Measurements from ENCODE around the gene CDH26. TPM values are rescaled to one million over a fixed set of nuclear protein-coding genes. Genes with fewer than 3 reads are reported as not detected.
"Not testable (repeated sequence)": the region's sequence is repeated elsewhere in the genome, so short reads cannot be mapped to it uniquely, and the experiment has no call there.

CDH26 gene
- total RNA-seq, 1 donor from 2014 or later, result 0.50 TPM

DNA sequence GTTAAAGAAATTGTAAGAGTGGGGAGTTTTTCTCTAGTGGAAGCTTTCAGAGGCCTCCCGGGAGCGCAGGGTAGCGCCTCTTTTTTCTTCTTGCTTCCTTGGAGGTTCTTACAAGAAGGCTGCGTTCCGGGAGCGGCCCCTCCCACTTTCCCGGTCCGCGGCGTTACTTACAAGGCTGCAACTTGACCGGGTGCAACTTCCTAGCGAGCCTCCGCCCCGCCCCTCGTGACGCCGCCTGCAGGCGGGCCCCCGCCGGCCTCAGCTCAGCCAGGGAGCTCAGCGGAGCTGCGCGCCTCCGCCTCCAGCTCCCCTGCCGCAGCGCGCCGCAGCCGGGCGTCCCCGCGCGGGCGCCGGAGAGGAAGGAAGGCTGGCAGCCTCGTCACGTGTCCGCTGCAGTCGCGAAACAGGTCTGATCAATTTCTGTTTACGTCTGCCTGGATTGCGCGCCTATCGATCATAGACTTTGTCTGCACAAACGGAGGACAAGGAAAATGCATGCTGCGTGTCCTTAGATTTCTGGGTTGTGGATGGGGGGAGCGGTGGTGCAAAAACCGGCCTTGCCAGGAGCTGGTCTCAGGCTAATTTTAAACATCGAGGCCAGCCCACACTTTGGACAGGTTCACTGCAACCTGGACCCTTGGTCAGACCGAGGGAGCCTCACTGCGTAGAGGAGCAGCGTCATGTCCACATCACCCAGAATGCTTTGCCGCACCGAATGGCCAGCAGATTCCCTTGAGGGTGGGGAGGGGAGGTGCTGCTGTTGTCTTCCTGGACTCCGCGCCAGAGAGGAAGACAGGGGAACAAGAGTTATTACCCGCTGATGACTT, 17.9 kb upstream of the CDH26 start, which contains the start of the genes FAM217B and PPP1R3D:
Gene FAM217B, plus strand, starts transcription at position 261 of the 827 bp plus-strand sequence. CDS start 3,555 bp downstream, outside the sequence.
Gene PPP1R3D, minus strand, starts transcription at position 177 of the 827 bp plus-strand sequence. CDS start 374 bp downstream, outside the sequence.
- intact Hi-C loops (cut with micrococcal nuclease), result loop anchor here (1.0 to 10.0 kb wide), 2 partner anchors 8 to 194 kb away; no protein-coding TSS in a partner anchor

DNA sequence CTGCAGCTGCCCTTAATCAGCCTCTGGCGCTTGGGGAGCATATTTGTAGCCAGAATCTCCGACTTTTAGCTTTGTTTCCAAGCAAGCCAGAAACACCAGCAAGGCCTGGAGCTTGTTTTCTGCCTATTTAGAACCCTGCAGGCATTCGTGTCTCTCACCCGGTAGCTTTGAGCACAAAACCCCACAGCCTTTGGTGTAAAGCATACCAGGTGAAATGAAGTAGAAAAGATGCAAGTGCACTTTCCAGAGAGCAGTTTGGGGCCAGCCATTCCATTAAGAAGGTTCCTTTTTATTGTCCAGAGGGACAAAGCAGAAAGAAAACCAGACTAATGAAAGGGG, 17.3 kb upstream of the CDH26 start:
- intact Hi-C loops (cut with micrococcal nuclease), result loop anchor here (1.0 to 10.0 kb wide), 2 partner anchors 7 to 194 kb away; no protein-coding TSS in a partner anchor

DNA sequence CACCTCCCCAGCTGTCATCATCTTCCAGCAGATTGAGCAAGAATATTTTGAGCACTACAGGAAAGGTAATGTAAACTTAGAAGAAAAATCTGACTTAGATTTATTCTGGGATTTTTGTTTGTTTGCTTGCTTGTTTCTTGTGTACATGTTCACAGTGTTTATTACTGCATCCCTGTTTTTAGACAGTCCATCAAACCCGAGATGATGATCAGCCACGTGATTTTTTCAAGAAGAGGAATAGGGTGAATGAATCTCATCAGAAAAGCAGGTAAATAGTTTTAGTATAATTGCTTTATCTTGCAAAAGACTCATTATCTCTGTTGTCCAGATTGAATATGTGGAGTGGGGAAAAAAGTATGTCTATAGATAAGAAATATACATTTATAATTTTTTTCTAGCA, 16.0 kb upstream of the CDH26 start:
- intact Hi-C loops (cut with micrococcal nuclease), result loop anchor here (10.0 kb wide), 1 partner anchor 193 kb away; no protein-coding TSS in a partner anchor

DNA sequence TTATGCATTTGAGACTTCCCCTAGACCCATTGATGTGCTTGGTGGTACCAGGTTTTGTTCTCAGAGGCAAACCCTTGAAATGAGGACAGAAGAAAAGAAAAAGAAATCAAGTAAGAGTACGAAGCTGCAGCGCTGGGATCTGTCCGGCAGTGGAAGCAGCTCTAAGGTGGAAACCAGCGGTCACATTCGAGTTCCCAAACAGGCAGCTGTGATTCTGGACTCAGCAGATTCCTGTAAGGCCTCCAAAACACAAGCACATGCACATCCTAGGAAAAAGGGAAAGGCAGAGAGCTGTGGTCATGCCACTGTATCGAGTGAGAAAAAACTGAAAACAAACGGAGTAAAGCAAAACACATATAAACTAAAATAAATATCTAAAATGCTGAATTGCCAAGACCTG, 13.5 kb upstream of the CDH26 start:
- intact Hi-C loops (cut with micrococcal nuclease), result loop anchor here (5.0 to 10.0 kb wide), 2 partner anchors 190 to 318 kb away; no protein-coding TSS in a partner anchor

DNA sequence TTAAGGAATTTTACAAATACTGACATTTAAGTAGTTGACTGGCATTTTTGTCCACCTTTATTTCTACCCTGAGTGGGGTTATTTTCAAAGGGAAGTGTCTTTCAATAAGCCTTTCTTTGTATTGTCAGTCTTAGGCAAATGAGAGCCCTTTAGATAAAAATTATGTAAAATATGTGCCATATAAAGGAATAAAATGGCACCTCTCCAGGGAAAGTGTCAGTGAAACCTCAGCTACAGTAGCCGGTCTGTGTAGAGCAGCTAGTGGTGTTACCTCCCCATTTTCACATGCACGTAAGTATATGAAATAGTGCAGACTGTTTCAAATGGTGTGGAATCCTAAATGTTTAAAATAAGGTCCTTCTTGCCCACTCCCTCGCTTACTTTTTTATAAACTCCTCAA, 13.0 kb upstream of the CDH26 start:
- intact Hi-C loops (cut with micrococcal nuclease), result loop anchor here (5.0 to 10.0 kb wide), 2 partner anchors 190 to 317 kb away; no protein-coding TSS in a partner anchor

DNA sequence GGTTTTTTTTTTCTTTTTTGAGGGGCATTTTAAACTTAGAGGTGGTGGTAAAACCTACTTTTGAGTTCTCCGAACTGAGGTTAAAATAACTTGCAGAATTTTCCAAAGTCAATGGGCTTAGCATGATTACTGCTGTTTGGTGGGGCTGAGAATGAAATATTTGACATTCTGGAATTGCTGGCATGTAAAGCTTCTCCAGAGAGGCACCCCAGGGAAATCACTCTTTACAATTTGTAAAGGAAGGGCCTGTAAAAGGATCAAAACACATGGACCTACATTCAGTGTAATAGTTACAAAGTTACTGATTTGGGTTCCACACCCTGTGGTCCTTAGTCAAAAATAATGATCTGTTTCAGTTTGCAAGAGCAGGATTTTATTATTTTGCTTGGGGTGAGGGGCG, 12.5 kb upstream of the CDH26 start:
- intact Hi-C loops (cut with micrococcal nuclease), result loop anchor here (5.0 to 10.0 kb wide), 2 partner anchors 189 to 317 kb away; no protein-coding TSS in a partner anchor

DNA sequence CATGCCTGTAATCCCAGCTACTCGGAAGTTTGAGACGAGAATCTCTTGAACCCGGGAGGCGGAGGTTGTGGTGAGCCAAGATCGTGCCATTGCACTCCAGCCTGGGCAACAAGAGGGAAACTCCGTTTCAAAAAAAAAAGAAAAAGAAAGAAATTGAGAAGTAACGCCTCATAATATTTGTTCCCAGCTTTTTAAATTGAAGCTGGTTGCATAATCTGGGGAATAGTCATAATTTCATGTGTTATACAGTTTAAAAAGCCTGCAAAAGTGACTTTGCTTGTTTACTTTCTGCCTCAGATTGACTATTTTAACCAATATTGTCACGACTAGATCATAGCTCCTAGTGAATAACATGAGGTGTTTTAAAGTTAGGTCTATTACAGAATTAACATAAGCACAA, 10.8 kb upstream of the CDH26 start:
- intact Hi-C loops (cut with micrococcal nuclease), result loop anchor here (5.0 to 10.0 kb wide), 2 partner anchors 187 to 315 kb away; no protein-coding TSS in a partner anchor

DNA sequence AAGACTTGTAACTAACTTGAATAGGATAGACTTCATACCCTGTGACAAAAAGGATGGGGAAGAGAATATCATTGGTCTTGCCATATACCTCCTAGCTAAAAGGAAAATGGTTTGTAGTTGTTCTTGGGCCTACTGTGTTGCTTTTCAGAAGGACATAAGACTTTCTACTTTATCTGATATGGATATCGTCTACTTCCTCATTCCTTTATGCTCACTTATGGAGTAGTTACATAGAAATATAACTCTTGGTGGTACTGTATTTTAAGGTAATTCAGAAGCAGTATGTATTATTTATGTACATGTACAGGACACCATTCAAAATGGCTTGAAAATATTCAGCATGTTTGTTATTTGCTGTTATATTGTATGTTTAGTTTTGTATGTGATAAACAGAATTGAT, 10.0 kb upstream of the CDH26 start:
- intact Hi-C loops (cut with micrococcal nuclease), result loop anchor here (1.0 to 10.0 kb wide), 3 partner anchors 8 to 314 kb away; partner anchors contain the start of genes FAM217B and PPP1R3D

DNA sequence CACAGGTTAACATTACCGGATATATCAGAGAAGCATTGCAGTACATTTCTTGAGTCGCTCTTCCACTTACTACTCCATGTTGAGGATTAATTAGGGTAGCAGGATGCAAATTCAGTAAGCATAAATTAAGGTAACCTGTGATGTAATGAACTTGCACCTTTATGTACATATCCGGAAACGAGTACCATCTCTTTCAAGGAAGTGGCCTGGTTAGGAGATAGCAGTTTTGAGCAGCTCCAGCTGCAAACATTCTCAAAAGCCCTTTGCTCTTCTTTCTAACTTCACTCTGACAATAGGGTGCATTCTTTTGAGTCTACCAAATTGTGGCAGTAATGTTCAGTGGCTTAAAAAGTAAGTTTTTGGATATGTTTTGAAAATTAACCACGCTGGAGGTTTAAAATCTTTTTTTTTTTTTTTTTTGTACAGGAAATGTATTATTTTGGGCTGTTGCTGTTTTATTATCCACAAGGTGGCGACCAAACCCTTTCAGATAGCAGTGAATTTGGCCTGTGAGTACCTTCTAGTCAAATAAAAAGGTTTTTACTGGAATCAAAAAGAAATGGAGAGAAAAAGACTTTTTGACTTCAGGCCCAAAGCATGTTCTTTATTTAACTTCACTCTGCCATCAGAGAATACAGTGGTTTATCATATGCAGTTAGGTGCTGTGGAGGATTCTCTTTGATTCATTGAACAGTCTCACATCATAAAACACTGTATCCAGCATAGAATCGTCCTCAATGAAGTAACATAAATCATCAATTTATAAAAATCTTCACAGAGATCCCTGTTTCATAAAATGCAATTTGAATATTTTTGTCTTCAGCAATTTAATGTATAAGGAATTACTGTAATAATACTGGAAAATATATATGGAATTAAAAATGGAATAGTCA, 9.1 kb upstream of the CDH26 start:
- intact Hi-C loops (cut with micrococcal nuclease), result loop anchor here (1.0 to 10.0 kb wide), 4 partner anchors 9 to 313 kb away; partner anchors contain the start of genes FAM217B and PPP1R3D

DNA sequence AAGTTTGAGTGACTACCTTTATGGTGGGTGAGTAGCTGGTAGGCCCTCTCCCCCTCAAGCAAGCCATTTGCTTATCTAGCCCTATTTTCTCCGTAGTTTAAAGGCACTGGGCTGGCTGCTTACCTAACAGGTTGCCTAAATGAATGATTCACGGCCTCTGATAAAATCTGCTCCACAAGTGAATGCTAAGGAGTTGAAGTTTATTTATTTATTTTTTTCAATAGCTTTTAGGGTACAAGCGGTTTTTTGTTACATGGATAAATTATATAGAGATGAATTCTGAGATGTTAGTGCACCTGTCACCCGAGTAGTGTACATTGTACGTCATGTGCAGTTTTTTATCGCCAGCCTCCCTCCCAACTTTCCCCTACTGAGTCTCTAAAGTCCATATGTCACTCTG, 8.3 kb upstream of the CDH26 start:
- intact Hi-C loops (cut with micrococcal nuclease), result loop anchor here (1.0 to 10.0 kb wide), 3 partner anchors 107 to 312 kb away; no protein-coding TSS in a partner anchor

DNA sequence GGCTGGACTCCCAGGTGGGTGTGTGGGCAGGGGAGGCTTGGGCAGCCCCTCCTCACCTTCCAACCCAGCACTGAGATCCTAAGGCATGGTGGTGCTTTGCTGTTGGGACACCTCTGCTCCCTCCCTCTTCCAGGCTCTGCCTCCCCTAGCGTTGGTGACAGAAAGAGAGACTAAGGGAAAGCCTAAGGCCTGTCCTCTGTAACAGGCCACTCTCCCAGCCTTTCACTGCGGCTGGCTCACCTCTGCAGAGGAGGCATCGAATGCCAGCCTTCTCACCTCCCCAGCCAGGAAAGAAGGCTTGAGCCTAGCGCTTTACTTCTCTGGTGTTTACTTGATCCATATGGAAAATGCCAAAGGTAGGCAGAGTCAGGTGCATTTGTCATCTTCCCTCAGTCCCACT, 3.5 kb upstream of the CDH26 start:
- intact Hi-C loops (cut with micrococcal nuclease), result no loop called here

DNA sequence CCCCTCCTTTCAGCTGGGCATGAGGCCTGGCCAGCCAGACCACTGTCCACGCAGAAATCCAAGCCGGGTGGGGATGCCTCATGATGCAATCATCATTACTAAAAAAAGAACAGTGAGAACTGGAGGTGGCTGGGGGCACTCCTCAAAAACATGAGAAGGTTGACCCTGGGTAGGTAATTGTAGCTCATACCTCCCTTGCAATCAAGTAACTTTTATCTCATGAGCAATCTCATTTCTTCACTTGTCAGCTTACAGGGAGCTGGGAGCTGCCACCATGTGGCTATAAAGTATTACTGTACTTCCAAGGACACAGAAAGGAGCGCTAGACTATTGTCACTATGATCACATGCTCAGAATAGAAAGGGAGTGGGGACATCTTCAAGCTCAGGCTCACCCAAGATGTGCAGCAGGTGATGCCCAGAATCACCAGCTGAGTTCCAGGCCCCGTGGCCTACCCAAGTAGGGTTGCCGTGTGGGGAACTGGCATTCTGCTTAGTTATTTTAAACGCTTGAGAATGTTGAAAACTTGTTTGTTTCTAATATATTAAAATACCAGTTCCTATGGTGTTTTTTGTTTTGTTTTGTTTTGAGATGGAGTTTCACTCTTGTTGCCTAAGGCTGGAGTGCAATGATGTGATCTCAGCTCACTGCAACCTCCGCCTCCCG, 3.0 kb upstream of the CDH26 start:
- intact Hi-C loops (cut with micrococcal nuclease), result no loop called here

DNA sequence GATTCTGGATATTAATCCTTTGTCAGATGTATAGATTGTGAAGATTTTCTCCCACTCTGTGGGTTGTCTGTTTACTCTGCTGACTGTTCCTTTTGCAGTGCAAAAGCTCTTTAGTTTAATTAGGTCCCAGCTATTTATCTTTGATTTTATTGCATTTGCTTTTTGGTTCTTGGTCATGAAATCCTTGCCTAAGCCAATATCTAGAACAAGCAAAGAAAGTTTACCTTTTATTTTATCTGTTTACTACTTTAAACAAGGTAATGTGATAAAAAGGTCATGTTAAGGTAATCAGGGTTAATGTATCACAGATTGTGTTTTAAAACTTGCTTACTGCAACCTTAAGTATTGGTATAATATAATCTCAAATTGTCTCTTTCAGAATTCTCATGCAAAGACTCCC, 655 bp upstream of the CDH26 start:
- intact Hi-C loops (cut with micrococcal nuclease), result not testable (repeated sequence)

DNA sequence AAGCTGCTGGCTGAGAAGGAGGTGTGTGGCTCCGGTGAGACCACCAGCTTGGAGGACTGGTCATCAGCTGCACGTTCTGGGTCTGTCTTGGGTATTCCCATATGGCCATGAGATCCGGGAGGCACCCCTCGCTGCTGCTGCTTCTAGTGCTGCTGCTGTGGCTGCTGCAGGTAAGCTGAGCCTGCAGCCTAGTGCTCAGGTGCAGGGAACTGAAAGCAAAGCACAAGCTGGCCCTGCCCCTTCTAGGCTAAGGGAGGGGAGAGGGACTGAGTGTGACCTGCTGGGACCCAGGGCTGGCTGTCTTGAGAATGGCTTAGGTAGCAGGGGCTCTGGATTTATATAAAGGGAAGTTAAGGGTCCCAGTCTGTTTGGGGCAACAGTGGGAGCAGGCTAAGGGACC, 403 bp downstream of the CDH26 start:
- intact Hi-C loops (cut with micrococcal nuclease), result no loop called here

DNA sequence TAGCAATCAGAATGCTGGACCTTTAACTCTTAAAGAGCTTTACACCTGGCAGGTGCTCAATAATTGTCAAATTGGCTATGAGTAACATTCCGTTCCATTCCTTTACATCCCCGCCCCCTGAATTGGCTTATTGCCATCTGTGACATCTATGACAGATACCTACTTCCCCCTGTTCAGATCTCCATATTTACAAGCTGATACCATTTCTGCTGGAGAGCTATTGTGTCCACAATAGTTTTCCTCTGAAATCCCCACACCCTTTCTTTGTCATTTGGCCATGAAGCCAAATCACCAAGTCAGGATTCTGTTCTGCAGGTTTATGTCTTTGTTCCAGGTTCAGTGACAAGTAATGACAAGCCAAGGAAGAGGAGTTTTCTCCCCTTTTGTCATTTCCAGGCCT, 3.2 kb downstream of the CDH26 start:
- intact Hi-C loops (cut with micrococcal nuclease), result no loop called here

DNA sequence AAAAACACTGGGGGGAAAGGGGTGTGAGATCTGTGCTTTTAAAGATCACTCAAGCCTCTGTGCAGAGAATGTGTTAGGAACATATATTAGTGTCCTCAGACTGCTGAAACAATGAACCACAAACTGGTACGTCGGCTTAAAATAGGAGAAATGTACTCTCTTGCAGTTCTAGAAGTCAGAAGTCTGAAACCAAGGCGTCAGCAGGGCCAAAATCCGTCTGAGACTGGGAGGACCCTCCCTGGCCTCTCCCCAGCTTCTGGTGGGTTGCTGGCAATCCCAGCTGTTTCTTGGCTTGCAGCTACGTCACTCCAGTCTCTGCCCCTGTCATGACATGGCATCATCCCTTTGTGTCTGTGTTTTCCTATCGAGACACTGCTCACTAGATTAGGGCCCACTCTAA, 3.9 kb downstream of the CDH26 start:
- intact Hi-C loops (cut with micrococcal nuclease), result no loop called here

DNA sequence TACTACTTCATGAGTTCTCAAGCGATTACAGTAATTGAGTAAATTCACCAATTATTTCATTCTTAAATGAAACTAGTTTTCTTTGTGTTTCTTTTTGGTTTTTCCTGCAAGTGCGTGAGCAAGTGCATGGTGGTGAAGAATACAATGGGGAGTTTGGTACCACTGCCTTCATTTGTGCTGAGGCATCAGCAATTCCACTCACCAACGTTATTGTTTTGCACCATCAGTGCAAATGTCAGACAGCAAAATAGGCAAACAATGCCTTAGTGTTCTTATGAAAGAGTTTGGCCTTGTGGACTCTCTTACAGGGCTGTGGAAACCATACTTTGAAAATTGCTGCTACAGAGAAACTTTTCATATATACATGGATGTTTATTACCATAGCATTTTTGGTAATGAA, 8.2 kb downstream of the CDH26 start:
- intact Hi-C loops (cut with micrococcal nuclease), result no loop called here

DNA sequence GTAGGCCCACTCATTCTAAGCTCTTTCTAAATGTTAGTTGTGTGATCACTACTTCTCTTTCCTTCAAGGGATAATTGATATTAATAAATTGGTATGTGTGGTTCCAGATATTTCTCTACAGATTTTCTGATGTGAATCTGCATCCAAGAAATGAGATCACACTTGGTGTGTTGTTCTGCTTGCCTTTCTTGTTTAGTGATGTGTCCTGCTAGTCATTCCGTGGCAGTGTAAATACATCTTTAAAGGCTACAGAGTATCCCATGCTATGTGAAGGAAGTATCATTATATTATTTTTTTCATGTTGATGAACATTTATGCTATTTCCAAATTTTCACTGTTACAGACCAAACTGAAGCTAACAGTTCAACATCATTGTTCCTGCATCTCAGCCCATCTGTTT, 13.2 kb downstream of the CDH26 start:
- intact Hi-C loops (cut with micrococcal nuclease), result no loop called here

DNA sequence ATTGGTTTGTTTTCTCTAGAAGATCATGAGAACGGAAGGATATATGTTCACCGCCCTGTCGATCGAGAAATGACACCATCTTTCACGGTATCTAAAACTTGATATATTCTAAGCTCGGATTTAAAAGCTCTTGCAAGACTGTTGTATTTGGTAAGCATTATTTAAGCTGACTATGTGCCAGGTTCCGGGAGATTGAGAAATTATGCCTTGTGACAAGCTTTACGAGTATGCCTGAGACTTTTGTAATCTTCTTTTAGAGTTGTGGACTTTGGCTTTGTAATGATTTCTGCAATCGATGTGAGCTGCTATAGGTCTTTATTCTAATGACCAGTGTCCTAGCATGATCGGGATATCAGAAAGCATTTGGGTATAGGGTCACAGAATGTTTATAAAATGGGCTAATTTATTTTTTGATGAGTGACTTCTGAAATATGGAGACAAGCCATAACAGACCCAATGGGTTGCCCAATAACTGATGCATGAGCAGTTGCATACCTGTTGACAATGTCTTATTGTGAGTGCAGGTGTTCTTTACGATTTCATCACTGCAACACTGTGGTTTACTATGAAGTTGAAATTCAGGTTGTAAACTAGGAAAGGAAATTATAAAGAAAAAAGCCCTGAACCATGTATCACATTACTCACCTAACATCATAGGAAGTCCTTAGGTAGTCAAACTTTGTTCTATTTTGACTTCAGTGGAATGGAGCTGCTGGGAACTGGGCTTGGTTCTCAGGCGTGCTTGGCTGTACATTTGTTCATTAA, 14.0 kb downstream of the CDH26 start:
- intact Hi-C loops (cut with micrococcal nuclease), result no loop called here

DNA sequence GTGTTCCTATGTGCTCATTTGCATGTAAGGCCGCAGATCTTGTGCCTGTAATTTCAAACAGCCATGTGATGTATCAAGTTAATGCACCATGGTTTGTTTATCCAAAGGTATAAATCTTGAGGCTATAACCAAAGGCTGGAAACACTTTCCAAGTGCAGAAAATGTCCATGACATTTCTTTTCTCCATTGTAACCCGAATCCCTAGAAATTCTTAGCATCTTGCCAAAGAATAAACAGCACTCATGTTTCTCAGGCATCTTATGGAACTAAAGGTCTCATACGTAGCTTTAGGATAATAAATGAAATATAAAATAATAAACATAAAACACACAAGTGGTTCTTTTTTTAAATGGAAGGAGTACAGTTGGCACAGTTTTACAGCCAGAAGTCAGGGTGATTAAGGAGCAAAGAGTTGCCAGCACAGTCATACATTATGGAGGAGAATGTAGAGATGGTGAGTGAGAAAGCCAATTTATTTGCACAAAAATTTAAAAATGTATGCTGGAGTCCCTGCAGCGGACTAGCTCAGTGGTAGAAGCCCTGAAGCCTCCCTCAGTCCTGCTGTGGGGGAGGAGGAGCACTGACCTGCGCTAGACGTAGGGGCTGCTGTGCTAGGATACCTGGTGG, 18.0 kb downstream of the CDH26 start:
- intact Hi-C loops (cut with micrococcal nuclease), result no loop called here
